Measurements from ENCODE around the gene FNDC1.
"Not testable (repeated sequence)": the region's sequence is repeated elsewhere in the genome, so short reads cannot be mapped to it uniquely, and the experiment has no call there.

Gene FNDC1

DNA sequence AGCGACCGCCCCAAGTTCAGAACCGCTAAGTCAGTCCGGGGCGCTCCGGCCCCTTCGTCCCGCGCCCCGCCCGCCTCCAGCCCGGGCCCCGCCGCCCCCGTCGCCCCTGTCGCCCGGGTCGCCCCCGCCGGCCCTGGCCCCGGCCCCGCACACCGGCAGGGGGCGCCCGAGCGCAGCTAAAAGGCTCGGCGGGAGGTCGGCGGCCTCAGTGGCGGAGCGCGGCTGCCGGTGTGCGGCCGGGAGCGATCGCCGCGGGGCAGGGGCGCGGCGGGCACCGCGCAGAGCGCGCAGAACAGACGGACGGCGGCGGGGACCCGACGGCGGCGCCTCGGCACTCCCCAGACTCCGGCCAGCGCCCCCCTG lies at the start of gene FNDC1:
Gene FNDC1 (plus strand): TSS at position 208 of the 363 bp plus-strand sequence. CDS start 197 bp downstream, outside the sequence.
- DNase-seq, result no peak

GRCh38 chr6:159119791-159120190 lies 49.4 kb upstream of the FNDC1 start:
- no peak for DNase-seq

- DNase-seq, result no peak
Measured at GRCh38 chr6:159121486-159121885, 47.7 kb upstream of the FNDC1 start.

DNA sequence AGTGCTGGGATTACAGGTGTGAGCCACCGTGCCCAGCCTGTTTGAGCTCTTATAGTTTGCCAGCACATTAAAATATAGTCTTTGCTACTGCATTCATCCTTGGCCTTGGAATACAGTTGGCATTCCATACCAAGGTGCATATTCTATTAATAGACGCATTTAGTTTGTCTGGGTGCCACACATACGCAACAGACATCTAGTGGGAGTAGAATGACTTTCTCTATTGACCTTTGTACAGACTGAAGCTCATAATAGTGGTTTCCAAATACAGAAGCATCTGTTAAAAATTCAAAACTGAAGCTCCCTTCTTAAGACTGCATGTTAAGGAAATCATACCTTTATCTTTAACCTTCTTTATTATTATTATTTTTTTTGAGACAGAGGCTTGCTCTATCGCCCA lies 46.7 kb upstream of the FNDC1 start:
- DNase-seq, result no peak

DNA sequence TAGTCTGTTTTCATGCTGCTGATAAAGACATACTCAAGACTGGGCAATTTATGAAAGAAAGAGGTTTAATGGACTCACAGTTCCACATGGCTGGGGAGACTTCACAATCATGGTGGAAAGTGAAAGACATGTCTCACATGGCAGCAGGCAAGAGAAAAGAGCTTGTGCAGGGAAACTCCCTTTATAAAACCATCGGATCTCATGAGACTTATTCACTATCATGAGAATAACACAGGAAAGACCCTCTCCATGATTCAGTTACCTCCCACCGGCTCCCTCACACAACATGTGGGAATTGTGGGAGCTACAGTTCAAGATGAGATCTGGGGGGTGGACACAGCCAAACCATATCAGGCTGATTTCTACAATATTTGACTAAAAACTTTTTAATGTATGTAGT lies 45.4 kb upstream of the FNDC1 start:
- not testable (repeated sequence) for DNase-seq

GRCh38 chr6:159125014-159125609 lies 44.1 kb upstream of the FNDC1 start:
- DNase-seq, result no peak

DNA sequence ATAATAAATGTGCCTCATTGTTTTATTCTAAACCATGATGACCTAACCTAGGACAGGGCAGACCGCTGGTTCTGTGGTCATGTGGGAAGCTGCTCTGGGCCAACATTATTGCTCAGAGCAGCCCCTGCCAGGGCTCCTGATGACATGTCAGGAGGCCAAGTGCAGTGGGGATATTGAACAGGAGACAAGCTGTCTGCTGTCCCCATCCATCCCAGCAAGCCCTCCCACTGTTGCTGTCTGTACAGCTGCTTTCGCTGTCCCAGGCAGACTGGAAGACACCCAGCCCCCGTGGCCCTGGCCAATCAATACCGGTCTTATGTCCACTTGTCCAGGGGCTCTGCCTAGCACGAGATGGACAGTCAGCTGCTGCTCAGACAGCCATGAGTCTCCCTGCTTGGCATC lies 43.2 kb upstream of the FNDC1 start:
- DNase-seq, result no peak

GRCh38 chr6:159126590-159126989 lies 42.6 kb upstream of the FNDC1 start:
- DNase-seq, result no peak

DNA sequence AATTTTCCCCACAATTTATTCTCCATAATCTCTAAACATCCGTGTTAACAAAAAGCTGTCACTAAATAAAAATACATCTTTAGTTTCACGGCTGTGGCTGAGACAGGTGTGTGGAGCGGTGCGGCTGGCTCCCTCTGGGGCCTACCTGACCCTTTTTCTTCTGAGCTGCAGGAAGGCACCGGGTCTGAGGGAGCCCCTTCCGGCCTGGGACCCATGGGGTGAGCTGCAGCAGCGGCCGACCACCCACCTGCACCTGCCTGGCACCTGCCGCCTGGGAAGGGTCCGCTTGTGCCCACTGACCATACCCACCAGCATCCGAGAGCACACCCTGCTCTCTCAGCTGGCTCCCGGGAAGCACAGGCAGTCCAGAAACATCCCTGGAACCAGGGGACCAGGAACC lies 41.5 kb upstream of the FNDC1 start:
- no peak for DNase-seq

- DNase-seq, result no peak
Measured at GRCh38 chr6:159128978-159129377, 40.2 kb upstream of the FNDC1 start.

DNA sequence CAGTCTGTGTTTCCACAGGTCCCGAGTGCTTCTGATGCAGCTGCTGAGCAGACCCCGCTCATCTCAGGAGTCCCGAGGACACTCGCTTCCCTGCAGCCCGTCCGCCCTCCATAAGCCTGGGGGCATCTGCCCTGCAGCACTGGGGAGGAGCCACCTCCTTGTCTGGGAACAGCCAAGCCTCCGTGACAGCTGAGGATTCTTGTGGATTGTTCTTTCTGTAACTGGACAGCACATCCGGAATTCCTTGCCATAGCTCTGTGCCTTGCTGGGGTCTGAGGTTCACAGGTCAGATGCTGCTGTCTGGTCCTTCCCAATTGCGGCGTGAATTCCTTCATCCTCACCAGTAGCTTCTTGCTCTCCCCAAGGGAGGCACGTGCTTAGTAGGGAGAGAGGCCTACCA lies 38.4 kb upstream of the FNDC1 start:
- no peak for DNase-seq

GRCh38 chr6:159131709-159132108 lies 37.5 kb upstream of the FNDC1 start:
- DNase-seq, result no peak

- DNase-seq, result no peak
Measured at GRCh38 chr6:159132664-159133063, 36.5 kb upstream of the FNDC1 start.

GRCh38 chr6:159134701-159135364 lies 34.4 kb upstream of the FNDC1 start:
- peak; percentile 42 to 65 for DNase-seq

DNA sequence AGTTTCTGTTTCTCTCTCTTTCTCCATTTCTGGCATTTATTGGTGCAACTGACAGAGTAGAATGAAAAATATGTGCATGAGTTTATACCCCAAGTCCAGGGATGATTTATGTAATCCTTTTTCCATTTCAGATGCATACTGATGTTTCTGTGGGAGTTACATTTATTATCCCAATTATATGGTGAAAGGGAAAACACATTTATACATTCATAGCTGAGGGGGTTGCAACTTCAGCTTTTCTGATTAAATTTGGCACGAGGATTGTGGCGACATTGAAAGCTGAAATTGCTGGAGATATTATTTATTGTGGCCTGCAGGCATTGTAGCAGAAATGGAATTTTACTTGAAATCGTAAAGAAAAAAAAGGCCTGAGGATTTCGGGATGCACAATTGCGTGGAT lies 31.5 kb upstream of the FNDC1 start:
- no peak for DNase-seq

GRCh38 chr6:159142531-159142930 lies 26.7 kb upstream of the FNDC1 start:
- DNase-seq, result no peak

GRCh38 chr6:159148641-159149040 lies 20.6 kb upstream of the FNDC1 start:
- no peak for DNase-seq

DNA sequence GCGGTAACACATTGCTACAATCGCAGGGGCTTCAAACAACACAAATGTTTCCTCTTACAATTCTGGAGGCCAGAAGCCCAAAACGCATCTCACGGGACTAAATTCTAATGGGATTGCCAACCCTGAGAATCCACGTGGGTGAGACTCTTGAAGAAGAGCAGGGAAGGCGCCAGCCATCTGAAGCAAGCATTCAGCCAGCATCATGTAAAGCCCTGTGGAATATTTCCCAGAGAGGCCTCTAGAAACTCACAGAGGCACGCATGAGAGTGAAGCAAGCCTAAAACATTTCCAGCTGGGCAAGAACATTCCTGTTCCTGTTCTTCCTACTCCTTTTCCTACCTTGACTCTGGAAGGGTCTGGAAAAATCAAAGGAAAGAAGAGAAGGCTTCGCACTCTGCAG lies 19.6 kb upstream of the FNDC1 start:
- DNase-seq, result no peak

GRCh38 chr6:159151266-159151855 lies 17.8 kb upstream of the FNDC1 start:
- peak; percentile 13 to 33 for DNase-seq

DNA sequence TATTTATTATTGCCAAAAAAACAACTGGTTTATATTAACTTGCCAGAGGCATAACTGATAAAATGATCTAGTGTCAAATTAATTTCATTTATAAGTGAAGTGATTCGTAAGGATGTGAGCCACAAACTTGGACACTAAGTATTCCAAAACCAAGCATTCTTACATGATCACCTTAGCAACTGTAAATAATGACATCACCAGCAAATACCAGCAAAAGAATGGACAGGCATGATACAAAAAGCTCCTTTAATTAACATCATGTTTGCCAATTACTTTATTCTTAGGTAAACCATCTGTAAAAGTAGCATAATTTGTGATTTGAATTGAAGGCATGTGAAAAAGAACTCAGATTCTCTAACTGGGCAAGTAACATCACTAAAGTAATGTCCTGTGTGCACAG lies 17.2 kb upstream of the FNDC1 start:
- DNase-seq, result no peak

- DNase-seq, result no peak
Measured at GRCh38 chr6:159152782-159153181, 16.4 kb upstream of the FNDC1 start.

DNA sequence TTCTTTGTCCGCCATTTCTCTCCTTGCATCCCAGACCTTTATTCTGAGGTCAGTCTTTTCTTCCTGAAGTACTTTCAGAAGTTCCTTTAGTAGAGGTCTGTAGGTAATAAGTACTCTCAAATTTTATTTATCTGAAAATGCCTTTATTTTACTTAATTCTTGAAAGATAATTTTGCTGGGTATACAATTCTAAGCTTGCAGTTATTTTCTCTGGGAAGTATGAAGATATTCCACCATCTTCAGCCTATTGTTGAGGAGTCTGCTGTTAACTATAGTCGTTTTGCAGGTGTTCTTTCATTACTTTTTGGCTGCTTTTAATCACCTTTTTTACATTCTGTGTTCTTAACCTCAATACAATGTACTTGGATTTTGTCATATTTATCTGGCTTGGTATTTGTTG lies 13.5 kb upstream of the FNDC1 start:
- no peak for DNase-seq

DNA sequence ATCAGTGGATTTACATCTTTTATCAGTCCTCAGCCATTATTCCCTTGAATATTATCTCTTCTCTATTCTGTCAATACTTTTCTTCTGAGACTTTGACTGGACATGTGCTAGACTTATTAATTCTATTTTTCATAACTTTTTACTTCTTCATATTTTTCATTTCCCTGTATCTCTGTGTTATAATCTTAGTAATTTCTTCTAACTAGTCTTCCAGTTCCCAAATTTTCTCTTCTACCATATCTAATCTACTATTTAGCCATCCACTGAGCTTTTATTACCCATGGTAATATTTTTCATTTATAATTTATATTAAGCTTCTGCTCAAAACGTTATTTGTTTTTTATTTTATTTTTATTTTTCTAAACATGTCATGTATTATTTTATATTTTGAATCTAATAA lies 13.1 kb upstream of the FNDC1 start:
- no peak for DNase-seq

- no peak for DNase-seq
Measured at GRCh38 chr6:159157431-159157830, 11.8 kb upstream of the FNDC1 start.

DNA sequence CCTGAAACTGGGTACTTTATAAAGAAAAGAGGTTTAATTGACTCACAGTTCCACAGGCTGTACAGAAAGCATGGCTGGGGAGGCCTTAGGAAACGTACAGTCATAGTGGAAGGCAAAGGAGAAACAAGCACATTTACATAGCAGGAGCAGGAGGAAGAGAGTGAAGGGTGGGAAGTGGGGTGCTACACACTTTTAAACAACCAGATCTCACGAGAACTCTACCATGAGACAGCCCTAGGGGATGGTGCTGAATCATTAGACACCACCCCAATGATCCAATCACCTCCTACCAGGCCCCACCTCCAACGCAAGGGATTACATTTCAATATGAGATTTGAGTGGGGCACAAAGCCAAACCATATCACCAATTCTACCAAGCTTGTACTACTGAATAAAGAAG lies 7.4 kb upstream of the FNDC1 start:
- DNase-seq, result no peak

Data from NCI-H2081 (cell line).